Parathyroid adenoma (tissue), 2 donors: ENCODE measurements around the gene EIF3M.
"Not testable (repeated sequence)": the region's sequence is repeated elsewhere in the genome, so short reads cannot be mapped to it uniquely, and the experiment has no call there.

Experiments
- H2AFZ ChIP-seq: fragments of 300-600 bp; sonication (generic); one replicate; pipeline ENCODE4 v1.7.0; 2017; ENCODE audit warnings: antibody characterized with exemption, mild to moderate bottlenecking
- H3K27ac ChIP-seq: fragments of 300-600 bp; sonication (generic); one replicate; pipeline ENCODE4 v1.7.0; 2017
- H3K27me3 ChIP-seq: fragments of 300-600 bp; sonication (generic); one replicate; pipeline ENCODE4 v1.7.0; 2017; ENCODE audit warnings: low read length; ENCODE audit not compliant: control insufficient read depth, insufficient read depth
- H3K36me3 ChIP-seq: fragments of 300-600 bp; sonication (generic); one replicate; pipeline ENCODE4 v1.7.0; 2017; ENCODE audit warnings: low read length; ENCODE audit not compliant: control insufficient read depth, insufficient read depth
- H3K4me1 ChIP-seq: fragments of 300-600 bp; sonication (generic); one replicate; pipeline ENCODE4 v1.7.0; 2017; ENCODE audit warnings: control low read depth
- H3K4me2 ChIP-seq: fragments of 300-600 bp; sonication (generic); one replicate; pipeline ENCODE4 v1.7.0; 2017; ENCODE audit warnings: low read length
- H3K4me3 ChIP-seq: fragments of 300-600 bp; sonication (generic); one replicate; pipeline ENCODE4 v1.7.0; 2017; ENCODE audit warnings: low read depth, low read length
- H3K79me2 ChIP-seq: fragments of 300-600 bp; sonication (generic); one replicate; pipeline ENCODE4 v1.7.0; 2017; ENCODE audit warnings: control low read depth
- H3K9ac ChIP-seq: fragments of 300-600 bp; sonication (generic); one replicate; pipeline ENCODE4 v1.7.0; 2017; ENCODE audit warnings: mild to moderate bottlenecking
- H3K9me3 ChIP-seq: fragments of 300-600 bp; sonication (generic); one replicate; pipeline ENCODE4 v1.7.0; 2017; ENCODE audit warnings: low read length; ENCODE audit not compliant: control insufficient read depth
- CTCF ChIP-seq: fragments of 300-600 bp; sonication (generic); IDR thresholded peaks from one replicate; pipeline ENCODE4 v1.7.0; 2017; ENCODE audit warnings: antibody characterized with exemption, mild to moderate bottlenecking
- donor health status: primary hyperparathyroidism.

EIF3M gene

GRCh38 chr11:32602657-32603415, 19.2 kb downstream of the EIF3M start:
- Histone ChIP-seq H3K9me3 (no peaks in the 10 kb centered on the region), H3K27me3 (no peaks in the 10 kb centered on the region), H3K36me3 (no peaks in the 10 kb centered on the region), H3K4me1 (no peaks in the 10 kb centered on the region), H2AFZ (no peak overlapping the region), H3K79me2 (no peaks in the 10 kb centered on the region), H3K27ac (no peak overlapping the region), H3K9ac (no peak overlapping the region), H3K4me3 (no peak overlapping the region), H3K4me2 (no peak overlapping the region)
- TF ChIP-seq CTCF: no peak

- no peak overlapping the region for H3K4me3 ChIP-seq
- no peak overlapping the region for H3K27ac ChIP-seq
- no peaks in the 10 kb centered on the region for H3K4me1 ChIP-seq
- H3K27me3 ChIP-seq: no peaks in the 10 kb centered on the region
- no peak overlapping the region for H3K4me2 ChIP-seq
- H2AFZ ChIP-seq: no peak overlapping the region
- H3K36me3 ChIP-seq: no peaks in the 10 kb centered on the region
- no peaks in the 10 kb centered on the region for H3K9me3 ChIP-seq
- TF ChIP-seq CTCF: no peak
- H3K79me2 ChIP-seq: no peaks in the 10 kb centered on the region
- H3K9ac ChIP-seq: no peak overlapping the region
These were observed 22.6 kb downstream of the EIF3M start for GRCh38 chr11:32606220-32606619.

- not testable (repeated sequence) for H3K9ac ChIP-seq, H3K27ac ChIP-seq, H2AFZ ChIP-seq, H3K4me2 ChIP-seq, H3K27me3 ChIP-seq, H3K36me3 ChIP-seq, H3K79me2 ChIP-seq, H3K9me3 ChIP-seq, H3K4me3 ChIP-seq, H3K4me1 ChIP-seq
These were observed 25.2 kb downstream of the EIF3M start for GRCh38 chr11:32608826-32609225.

- Histone ChIP-seq H3K9ac (no peak overlapping the region), H3K9me3 (no peaks in the 10 kb centered on the region), H2AFZ (no peak overlapping the region), H3K36me3 (no peaks in the 10 kb centered on the region), H3K27ac (no peak overlapping the region), H3K4me3 (no peak overlapping the region), H3K79me2 (no peaks in the 10 kb centered on the region), H3K4me2 (no peak overlapping the region), H3K27me3 (no peaks in the 10 kb centered on the region), H3K4me1 (no peaks in the 10 kb centered on the region)
- TF ChIP-seq CTCF: no peak
These were observed 27.2 kb downstream of the EIF3M start for GRCh38 chr11:32610797-32611352.

GRCh38 chr11:32613500-32614151, 30.0 kb downstream of the EIF3M start:
- Histone ChIP-seq H3K4me3 (no peak overlapping the region), H3K27me3 (no peaks in the 10 kb centered on the region), H3K9ac (no peak overlapping the region), H3K79me2 (no peaks in the 10 kb centered on the region), H3K4me1 (no peaks in the 10 kb centered on the region), H3K36me3 (no peaks in the 10 kb centered on the region), H3K9me3 (no peaks in the 10 kb centered on the region), H3K4me2 (no peak overlapping the region), H2AFZ (no peak overlapping the region), H3K27ac (no peak overlapping the region)
- TF ChIP-seq CTCF: no peak
